Stomach (tissue), 4 donors: Measurements from ENCODE around the gene POC1A.

Experiments used
- EP300 ChIP-seq: sonication (generic); formaldehyde crosslinking; IDR thresholded peaks from one replicate; pipeline ENCODE4 v1.6.1; 2017; ENCODE audit warnings: antibody characterized with exemption
- POLR2A ChIP-seq, 4 donors: fragments of 450-650 bp; IDR thresholded peaks; one replicate each; pipeline ENCODE4 v1.6.1; 2016; ENCODE audit warnings: antibody characterized with exemption in 4 of 4, control low read depth in 2 of 4, mild to moderate bottlenecking in 1 of 4, moderate library complexity in 1 of 4
- POLR2AphosphoS5 ChIP-seq, 3 donors: sonication (generic); formaldehyde crosslinking; IDR thresholded peaks; one replicate each; pipeline ENCODE4 v1.6.1; 2016; ENCODE audit warnings: antibody characterized with exemption in 3 of 3

DNA sequence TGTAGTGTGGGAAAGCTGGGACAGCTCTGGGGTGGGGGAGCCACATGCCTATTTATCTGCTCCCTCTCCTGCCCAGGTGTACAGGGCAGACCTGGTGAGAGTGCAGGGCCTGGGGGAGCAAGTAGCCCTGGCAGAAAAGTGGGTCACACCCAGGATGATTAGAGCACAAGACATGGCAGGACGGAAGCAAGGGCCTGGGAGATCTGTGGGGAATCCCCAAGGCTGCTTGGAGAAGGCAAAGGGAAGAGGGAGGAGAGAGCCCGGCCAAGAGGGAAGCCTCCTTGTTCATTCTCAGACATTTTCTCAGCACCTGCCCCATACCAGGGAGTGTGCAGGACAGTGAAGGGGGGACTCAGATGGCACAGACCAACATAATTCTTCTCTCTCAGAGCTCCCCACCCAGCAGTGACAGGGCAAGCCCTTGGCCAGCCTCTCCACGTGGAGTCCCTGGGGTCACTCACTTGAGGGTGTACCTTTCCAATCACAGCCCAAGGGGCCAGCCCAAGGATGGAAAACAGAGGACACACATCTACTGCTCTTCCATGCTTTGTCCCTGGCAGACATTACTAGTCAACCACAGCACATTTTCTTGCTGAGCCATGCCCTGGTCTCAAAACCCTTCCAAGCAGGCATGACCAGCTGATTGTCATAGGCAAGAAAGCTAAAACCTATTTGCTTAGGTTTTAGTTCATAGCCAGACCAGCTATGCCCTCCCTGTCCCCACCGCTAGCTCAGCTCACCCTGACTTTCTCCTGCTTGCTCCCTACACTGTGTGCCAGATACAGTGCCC lies 92.9 kb downstream of the POC1A start:
- no peak for TF ChIP-seq EP300
- no peak for TF ChIP-seq POLR2A (IDR thresholded peaks at IDR 0.05)
- TF ChIP-seq POLR2AphosphoS5 (IDR thresholded peaks at IDR 0.05), result no peak
